Lung (tissue), 12 donors: ENCODE measurements around the gene TMEM94. TPM values are rescaled to one million over a fixed set of nuclear protein-coding genes. Genes with fewer than 3 reads are reported as not detected.

Experiments
- ATAC-seq: fragments of 200-7000 bp; cut with Tn5 transposase; one replicate; pipeline ENCODE4 v1.9.1; 2020; ENCODE audit warnings: moderate number of reproducible peaks; ENCODE audit not compliant: insufficient read depth, low FRiP score
- DNase-seq, 3 donors: peaks; one replicate each; pipeline ENCODE4 v3.0.0-alpha.2; 2013 to 2017
- H3K27ac ChIP-seq, 2 donors: one replicate each; pipeline ENCODE4 v1.5.1; 2013; ENCODE audit warnings: mild to moderate bottlenecking in 2 of 2, moderate library complexity in 2 of 2, control low read depth in 1 of 2, inconsistent platforms in 1 of 2, low read depth in 1 of 2, low read length in 1 of 2
- H3K27me3 ChIP-seq, 3 donors: one replicate each; pipeline ENCODE4 v1.5.1; 2013; ENCODE audit warnings: low read length in 2 of 3; ENCODE audit not compliant: control insufficient read depth in 3 of 3, insufficient read depth in 3 of 3
- H3K36me3 ChIP-seq, 4 donors: one replicate each; pipeline ENCODE4 v1.5.1; 2013; ENCODE audit warnings: low read length in 4 of 4, mild to moderate bottlenecking in 1 of 4, moderate library complexity in 1 of 4; ENCODE audit not compliant: control insufficient read depth in 4 of 4, insufficient read depth in 4 of 4
- H3K4me1 ChIP-seq, 5 donors: one replicate each; pipeline ENCODE4 v1.5.1; 2013; ENCODE audit warnings: low read length in 5 of 5, mild to moderate bottlenecking in 2 of 5, moderate library complexity in 1 of 5; ENCODE audit not compliant: control insufficient read depth in 5 of 5, insufficient read depth in 5 of 5
- H3K4me3 ChIP-seq: one replicate; pipeline ENCODE4 v1.5.1; 2013; ENCODE audit warnings: mild to moderate bottlenecking, control low read depth, moderate library complexity
- H3K9ac ChIP-seq, 2 donors: one replicate each; pipeline ENCODE4 v1.5.1; 2013; ENCODE audit warnings: low read length in 2 of 2, control low read depth in 1 of 2; ENCODE audit not compliant: insufficient read depth in 1 of 2
- H3K9me3 ChIP-seq, 4 donors: one replicate each; pipeline ENCODE4 v1.5.1; 2013; ENCODE audit warnings: low read length in 3 of 4, mild to moderate bottlenecking in 1 of 4, moderate library complexity in 1 of 4; ENCODE audit not compliant: control insufficient read depth in 4 of 4, insufficient read depth in 3 of 4
- WGBS, 2 donors: extraction: QIAGEN DNeasy Blood & Tissue Kit; methylation state at CpG; one replicate each; pipeline ENCODE4 v1.1.7; 2013; 5-methylcytosine and 5-hydroxymethylcytosine counted together
- polyA plus RNA-seq, 2 donors: library from polyadenylated mRNA; stranded (reverse); fragments of 200-250 nt; gene quantifications; one replicate each; pipeline ENCODE4 v1.2.1, GENCODE V29; 2013
- total RNA-seq, 2 donors: library from RNA; depleted of rRNA in 1 of 2; stranded (reverse); fragments of >200 nt in 1 of 2; gene quantifications; one replicate each; pipeline ENCODE4 v1.2.1, GENCODE V29; 2014 to 2021
- TF ChIP-seq, protein P1 (sequence below): IDR thresholded peaks from 2 replicates; pipeline ENCODE4 v1.5.1; 2012; ENCODE audit warnings: mild to moderate bottlenecking; ENCODE audit errors: control extremely low read depth, extremely low read depth
- donor health status: control.
- donor health status: control.
- donor health status: Bipolar disorder and iron deficiency.
- donor health status: healthy.
- donor health status: DM: yes; HTN: yes; CAD: no.

TMEM94 gene
- total and polyA plus RNA-seq, 4 donors, result 40.0 to 82.3 (median 53.3) TPM

DNA sequence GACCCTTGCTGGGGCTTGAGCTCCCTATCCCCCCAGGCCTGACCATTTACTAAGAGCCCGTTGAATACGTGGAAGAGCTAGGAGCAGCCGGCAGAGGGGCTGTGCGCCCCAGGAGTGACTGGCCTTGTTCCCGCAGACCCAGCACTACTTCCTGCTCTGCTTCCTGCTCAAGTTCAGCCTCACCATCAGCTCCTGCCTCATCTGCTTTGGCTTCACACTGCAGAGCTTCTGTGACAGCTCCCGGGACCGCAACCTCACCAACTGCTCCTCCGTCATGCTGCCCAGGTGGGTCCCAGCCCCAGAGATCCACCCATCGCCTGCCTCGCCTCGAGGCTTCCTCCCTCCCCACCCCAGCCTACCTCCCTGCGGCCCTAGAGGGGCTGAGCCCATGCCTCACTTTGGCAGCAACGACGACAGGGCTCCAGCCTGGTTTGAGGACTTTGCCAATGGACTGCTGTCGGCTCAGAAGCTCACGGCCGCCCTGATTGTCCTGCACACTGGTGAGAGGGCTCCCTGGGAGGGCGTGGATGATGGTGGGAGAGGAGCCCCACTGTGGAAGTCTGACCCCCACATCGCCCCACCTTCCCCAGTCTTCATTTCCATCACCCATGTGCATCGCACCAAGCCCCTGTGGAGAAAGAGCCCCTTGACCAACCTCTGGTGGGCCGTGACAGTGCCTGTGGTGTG, 41.7 kb downstream of the TMEM94 start:
- no peak for DNase-seq
- Histone ChIP-seq H3K36me3 (peaks cover 2 to 83% (median 25%) of the 10 kb centered on the region in 4 donors), H3K4me1 (no peaks in the 10 kb centered on the region), H3K9me3 (no peaks in the 10 kb centered on the region), H3K27ac (peak overlapping the region in 1 of 2 donors; percentile 40), H3K27me3 (no peaks in the 10 kb centered on the region), H3K9ac (no peak overlapping the region), H3K4me3 (no peak overlapping the region)
- 33 to 59% methylated on average over 21 of the region's 21 CpGs for WGBS, 2 donors
- TF ChIP-seq, protein P1, sequence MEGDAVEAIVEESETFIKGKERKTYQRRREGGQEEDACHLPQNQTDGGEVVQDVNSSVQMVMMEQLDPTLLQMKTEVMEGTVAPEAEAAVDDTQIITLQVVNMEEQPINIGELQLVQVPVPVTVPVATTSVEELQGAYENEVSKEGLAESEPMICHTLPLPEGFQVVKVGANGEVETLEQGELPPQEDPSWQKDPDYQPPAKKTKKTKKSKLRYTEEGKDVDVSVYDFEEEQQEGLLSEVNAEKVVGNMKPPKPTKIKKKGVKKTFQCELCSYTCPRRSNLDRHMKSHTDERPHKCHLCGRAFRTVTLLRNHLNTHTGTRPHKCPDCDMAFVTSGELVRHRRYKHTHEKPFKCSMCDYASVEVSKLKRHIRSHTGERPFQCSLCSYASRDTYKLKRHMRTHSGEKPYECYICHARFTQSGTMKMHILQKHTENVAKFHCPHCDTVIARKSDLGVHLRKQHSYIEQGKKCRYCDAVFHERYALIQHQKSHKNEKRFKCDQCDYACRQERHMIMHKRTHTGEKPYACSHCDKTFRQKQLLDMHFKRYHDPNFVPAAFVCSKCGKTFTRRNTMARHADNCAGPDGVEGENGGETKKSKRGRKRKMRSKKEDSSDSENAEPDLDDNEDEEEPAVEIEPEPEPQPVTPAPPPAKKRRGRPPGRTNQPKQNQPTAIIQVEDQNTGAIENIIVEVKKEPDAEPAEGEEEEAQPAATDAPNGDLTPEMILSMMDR, result no peak
- ATAC-seq, result no peak

GRCh38 chr17:75498726-75499213, 42.3 kb downstream of the TMEM94 start:
- Histone ChIP-seq H3K4me3 (no peak overlapping the region), H3K9ac (no peak overlapping the region), H3K4me1 (no peaks in the 10 kb centered on the region), H3K9me3 (no peaks in the 10 kb centered on the region), H3K36me3 (peaks cover 0 to 83% (median 20%) of the 10 kb centered on the region in 4 donors), H3K27ac (peak overlapping the region in 1 of 2 donors; percentile 40), H3K27me3 (no peaks in the 10 kb centered on the region)
- 37 to 51% methylated on average over 16 of the region's 16 CpGs for WGBS, 2 donors
- DNase-seq, result no peak
- no peak for ATAC-seq
- TF ChIP-seq, protein P1, result no peak

- Histone ChIP-seq H3K4me3 (no peak overlapping the region), H3K27me3 (no peaks in the 10 kb centered on the region), H3K9ac (no peak overlapping the region), H3K36me3 (peaks cover 0 to 83% (median 15%) of the 10 kb centered on the region in 4 donors), H3K9me3 (no peaks in the 10 kb centered on the region), H3K4me1 (no peaks in the 10 kb centered on the region), H3K27ac (peak overlapping the region in 1 of 2 donors; percentile 15)
- TF ChIP-seq, protein P1, result no peak
- WGBS, 2 donors, result 57 to 59% methylated on average over 16 of the region's 16 CpGs
- no peak for DNase-seq
- ATAC-seq, result no peak
Observed at GRCh38 chr17:75499313-75500022, 43.0 kb downstream of the TMEM94 start.
